PC-3 (cell line): ENCODE results near the gene ARHGAP32.

Experiments used
- EZH2 ChIP-seq: fragments of 300-600 bp; sonication (generic); IDR thresholded peaks from one replicate; pipeline ENCODE4 v1.6.1; 2017; ENCODE audit warnings: antibody characterized with exemption, mild to moderate bottlenecking, low read length; ENCODE audit not compliant: unreplicated experiment
- TF ChIP-seq, protein P1 (sequence below): fragments of 300-600 bp; sonication (generic); conservative IDR thresholded peaks from 2 replicates; pipeline ENCODE4 v1.5.1; 2017; ENCODE audit warnings: antibody characterized with exemption, low read depth, mild to moderate bottlenecking, low read length

DNA sequence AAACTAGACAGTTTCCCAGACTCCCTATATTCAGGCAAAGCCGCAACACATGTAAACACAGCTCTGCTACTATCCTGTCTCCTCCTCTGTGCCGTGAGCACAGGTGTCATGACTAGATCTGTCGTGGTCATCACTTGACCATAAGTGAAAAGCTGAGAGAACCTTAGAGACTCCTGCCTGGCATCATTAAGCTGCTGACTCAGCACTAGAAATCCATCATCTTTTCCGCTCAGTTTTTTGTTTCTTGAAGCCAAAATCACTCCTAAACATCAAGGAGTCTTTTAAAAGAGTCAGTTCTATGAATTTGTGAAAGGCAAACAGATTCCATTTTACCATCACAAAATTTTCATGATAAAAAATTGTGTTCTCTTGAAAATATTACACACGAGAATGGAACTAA is 147.0 kb downstream of the ARHGAP32 start:
- no peak for TF ChIP-seq EZH2
- TF ChIP-seq, protein P1, sequence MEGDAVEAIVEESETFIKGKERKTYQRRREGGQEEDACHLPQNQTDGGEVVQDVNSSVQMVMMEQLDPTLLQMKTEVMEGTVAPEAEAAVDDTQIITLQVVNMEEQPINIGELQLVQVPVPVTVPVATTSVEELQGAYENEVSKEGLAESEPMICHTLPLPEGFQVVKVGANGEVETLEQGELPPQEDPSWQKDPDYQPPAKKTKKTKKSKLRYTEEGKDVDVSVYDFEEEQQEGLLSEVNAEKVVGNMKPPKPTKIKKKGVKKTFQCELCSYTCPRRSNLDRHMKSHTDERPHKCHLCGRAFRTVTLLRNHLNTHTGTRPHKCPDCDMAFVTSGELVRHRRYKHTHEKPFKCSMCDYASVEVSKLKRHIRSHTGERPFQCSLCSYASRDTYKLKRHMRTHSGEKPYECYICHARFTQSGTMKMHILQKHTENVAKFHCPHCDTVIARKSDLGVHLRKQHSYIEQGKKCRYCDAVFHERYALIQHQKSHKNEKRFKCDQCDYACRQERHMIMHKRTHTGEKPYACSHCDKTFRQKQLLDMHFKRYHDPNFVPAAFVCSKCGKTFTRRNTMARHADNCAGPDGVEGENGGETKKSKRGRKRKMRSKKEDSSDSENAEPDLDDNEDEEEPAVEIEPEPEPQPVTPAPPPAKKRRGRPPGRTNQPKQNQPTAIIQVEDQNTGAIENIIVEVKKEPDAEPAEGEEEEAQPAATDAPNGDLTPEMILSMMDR = no peak
